ENCODE measurements around the gene TM4SF18. TPM values are rescaled to one million over a fixed set of nuclear protein-coding genes. Genes with fewer than 3 reads are reported as not detected.
A peak's percentile ranks its signal among the peaks of the same experiment; 100 is the strongest.

TM4SF18 gene
- total RNA-seq, 4 donors from 2014 or later: 11.3 to 81.5 (median 20.5) TPM

DNA sequence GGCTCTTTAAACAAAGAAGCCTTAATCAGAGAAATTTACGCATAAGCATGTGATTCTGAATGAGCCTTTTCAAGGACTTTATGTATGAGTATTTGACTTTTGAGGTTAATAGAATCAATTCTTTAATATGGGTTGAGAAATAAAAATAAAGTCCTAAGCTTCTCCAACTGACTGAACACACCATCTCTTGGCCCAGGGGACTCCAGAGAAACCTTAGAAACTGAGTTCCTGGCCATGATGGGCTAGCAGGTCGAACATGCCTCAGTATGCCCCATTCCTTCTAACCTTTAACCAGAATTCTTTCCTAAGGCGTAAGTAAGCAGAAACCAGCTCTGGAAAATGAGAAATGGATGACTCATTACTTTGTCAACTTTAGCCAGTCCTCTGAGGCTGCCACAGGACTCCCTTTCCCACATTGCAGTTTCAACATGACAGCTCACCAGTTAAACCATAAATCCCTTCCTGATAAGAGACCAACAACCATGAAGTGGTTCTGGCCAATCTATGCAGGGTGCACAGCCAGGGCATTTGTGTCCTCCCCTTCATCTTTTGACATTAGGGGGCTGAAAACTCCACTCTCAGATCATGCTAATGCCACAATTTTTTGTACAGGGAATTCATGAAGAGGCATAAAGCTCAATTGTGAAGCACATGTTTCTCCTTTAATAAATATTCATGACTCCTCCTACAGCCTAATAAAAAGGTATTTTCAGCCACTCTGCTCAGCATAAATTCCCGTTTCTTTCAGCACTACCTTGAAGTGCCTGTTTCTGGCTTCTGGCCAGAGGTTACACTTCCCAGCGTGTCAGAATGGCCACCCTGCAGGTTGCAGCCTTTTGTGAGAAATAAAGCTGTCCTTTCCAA is 33.3 kb downstream of the TM4SF18 start:
- no peak for DNase-seq (ENCODE audit: low spot score)
- TF ChIP-seq, protein P1, sequence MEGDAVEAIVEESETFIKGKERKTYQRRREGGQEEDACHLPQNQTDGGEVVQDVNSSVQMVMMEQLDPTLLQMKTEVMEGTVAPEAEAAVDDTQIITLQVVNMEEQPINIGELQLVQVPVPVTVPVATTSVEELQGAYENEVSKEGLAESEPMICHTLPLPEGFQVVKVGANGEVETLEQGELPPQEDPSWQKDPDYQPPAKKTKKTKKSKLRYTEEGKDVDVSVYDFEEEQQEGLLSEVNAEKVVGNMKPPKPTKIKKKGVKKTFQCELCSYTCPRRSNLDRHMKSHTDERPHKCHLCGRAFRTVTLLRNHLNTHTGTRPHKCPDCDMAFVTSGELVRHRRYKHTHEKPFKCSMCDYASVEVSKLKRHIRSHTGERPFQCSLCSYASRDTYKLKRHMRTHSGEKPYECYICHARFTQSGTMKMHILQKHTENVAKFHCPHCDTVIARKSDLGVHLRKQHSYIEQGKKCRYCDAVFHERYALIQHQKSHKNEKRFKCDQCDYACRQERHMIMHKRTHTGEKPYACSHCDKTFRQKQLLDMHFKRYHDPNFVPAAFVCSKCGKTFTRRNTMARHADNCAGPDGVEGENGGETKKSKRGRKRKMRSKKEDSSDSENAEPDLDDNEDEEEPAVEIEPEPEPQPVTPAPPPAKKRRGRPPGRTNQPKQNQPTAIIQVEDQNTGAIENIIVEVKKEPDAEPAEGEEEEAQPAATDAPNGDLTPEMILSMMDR (IDR thresholded peaks at IDR 0.05): no peak

DNA sequence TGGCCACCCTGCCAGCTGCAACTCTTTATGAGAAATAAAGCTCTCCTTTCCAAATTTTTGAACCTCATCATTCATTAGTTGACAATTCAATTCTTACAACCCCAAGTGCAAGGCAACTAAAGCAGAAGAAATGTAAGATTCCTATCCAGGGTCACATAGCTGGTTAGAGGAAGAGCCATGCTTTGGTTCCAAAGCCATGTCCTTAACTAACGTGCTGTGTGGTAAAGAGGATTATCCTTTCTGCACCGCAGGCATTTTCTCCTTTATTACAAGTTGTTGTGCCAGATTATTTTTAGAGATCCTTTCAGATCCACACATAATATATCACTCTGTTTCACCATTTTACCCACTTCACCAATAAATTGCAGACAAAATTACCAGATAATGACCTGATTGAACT is 36.5 kb downstream of the TM4SF18 start:
- no peak for DNase-seq (ENCODE audit: low spot score)
- no peak for ATAC-seq (ENCODE audit: low FRiP score)
- TF ChIP-seq, protein P1 (IDR thresholded peaks at IDR 0.05): no peak

More for the DNA sequence above, 33.3 kb downstream of the TM4SF18 start:
- ATAC-seq (ENCODE audit: low FRiP score): peak; percentile 90

DNA sequence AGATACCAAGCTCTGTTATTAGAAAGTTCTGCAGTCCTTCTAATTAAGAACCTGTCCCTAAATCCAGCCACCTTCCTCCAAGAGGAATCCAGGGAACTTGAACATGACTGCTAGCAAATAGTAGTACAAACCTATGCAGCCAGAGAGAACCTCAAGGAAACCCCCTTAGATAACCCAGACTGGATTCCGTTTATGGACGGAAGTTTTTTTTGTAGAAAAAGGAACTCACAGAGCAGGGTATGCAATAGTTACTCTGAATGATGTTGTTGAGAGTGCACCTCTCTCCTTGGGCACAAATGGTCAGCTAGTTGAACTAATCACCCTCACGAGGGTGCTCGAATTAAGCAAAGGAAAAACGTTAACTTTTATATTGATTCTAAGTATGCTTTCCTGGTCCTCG is 40.8 kb downstream of the TM4SF18 start:
- DNase-seq (ENCODE audit: low spot score): no peak
- TF ChIP-seq, protein P1 (IDR thresholded peaks at IDR 0.05): no peak
- ATAC-seq (ENCODE audit: low FRiP score): no peak

GRCh38 chr3:149291178-149291577 is 42.3 kb downstream of the TM4SF18 start:
- no peak for ATAC-seq (ENCODE audit: low FRiP score)
- TF ChIP-seq, protein P1 (IDR thresholded peaks at IDR 0.05): no peak
- no peak for DNase-seq (ENCODE audit: low spot score)

DNA sequence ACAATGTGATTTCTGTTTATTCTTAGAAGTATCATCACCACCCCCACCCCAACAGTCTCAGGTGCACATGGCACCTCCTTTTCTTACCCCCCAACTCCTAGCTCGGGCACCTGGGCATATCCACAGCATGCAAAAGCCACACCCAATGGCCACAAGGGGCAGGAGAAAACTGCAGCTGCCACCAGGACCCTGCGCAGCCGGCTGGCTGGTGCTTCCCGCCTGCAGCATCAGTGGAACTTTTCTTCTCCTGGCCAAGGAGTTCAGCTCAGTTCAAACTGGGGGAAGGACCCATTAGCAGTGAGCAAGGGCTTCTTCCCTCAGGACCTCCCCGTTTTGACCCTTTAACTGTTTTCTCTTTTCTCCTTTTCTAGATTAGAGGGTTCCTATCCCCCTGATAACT is 44.8 kb downstream of the TM4SF18 start:
- TF ChIP-seq, protein P1 (IDR thresholded peaks at IDR 0.05): no peak
- ATAC-seq (ENCODE audit: low FRiP score) (no peak), DNase-seq (ENCODE audit: low spot score) (no peak)

DNA sequence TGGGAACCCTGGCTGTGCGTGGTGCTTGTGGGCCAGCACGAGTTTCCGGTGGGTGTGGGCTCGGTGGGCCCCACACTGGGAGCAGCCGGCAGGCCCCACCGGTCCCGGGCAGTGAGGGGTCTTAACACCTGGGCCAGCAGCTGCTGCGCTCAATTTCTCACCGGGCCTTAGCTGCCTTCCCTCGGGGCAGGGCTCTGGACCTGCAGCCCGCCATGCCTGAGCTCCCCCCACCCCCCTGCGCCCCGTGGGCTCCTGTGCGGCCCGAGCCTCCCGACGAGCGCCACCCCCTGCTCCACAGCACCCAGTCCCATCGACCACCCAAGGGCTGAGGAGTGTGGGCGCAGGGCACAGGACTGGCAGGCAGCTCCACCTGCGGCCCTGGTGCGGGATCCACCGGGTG is 49.4 kb downstream of the TM4SF18 start:
- no peak for ATAC-seq (ENCODE audit: low FRiP score)
- DNase-seq (ENCODE audit: low spot score): no peak

More for the DNA sequence above, 49.4 kb downstream of the TM4SF18 start:
- TF ChIP-seq, protein P1 (IDR thresholded peaks at IDR 0.05): no peak
